C4-2B (cell line): ENCODE measurements around the gene RIN3.

Source experiments
- CTCF ChIP-seq: fragments of 450-650 bp; conservative IDR thresholded peaks from 2 replicates; pipeline ENCODE4 v1.5.1; 2017; ENCODE audit warnings: mild to moderate bottlenecking
- ZFX ChIP-seq: fragments of 450-650 bp; IDR thresholded peaks from 2 replicates; pipeline ENCODE4 v1.6.1; 2017

- no peak for TF ChIP-seq CTCF
- TF ChIP-seq ZFX = no peak
Measured at GRCh38 chr14:92464156-92464555, 49.4 kb upstream of the RIN3 start.
